Suprapubic skin (tissue), 4 donors: ENCODE results near the gene TBRG1.

Experiments used
- CTCF ChIP-seq, 2 donors: fragments of 200-600 bp in 1 of 2; fragments of 450-650 bp in 1 of 2; sonication (generic) in 1 of 2; IDR thresholded peaks; one replicate each; pipeline ENCODE4 v1.5.1; 2016 to 2019; ENCODE audit warnings: antibody characterized with exemption in 2 of 2, mild to moderate bottlenecking in 1 of 2, moderate library complexity in 1 of 2
- POLR2A ChIP-seq, 2 donors: fragments of 450-650 bp; IDR thresholded peaks; one replicate each; pipeline ENCODE4 v1.6.1; 2017; ENCODE audit warnings: antibody characterized with exemption in 2 of 2, mild to moderate bottlenecking in 2 of 2, moderate library complexity in 2 of 2
- POLR2AphosphoS5 ChIP-seq, 3 donors: sonication (generic); formaldehyde crosslinking; IDR thresholded peaks; one replicate each; pipeline ENCODE4 v1.6.1; 2017; ENCODE audit warnings: antibody characterized with exemption in 3 of 3

DNA sequence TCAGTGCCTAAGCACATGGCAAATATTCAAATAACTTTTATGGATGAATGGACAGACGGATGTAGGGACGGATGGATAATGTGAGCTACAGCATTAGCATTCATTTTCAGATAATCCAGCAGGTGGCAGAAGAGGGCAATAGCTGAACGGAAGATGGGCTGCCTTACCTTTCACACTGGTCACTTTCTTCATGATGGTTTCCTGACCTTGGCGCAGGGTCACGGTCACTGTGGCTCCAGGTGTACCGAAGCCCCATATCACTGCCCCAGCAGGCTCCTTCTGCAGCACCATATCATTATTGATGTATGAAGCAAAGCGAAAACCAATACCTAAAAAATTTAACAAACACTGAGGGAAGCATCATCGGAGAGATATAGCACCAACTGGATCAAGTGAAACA lies 46.5 kb downstream of the TBRG1 start:
- TF ChIP-seq CTCF (IDR thresholded peaks at IDR 0.05) (peak; percentile 61 to 75), POLR2A (IDR thresholded peaks at IDR 0.05) (no peak), POLR2AphosphoS5 (IDR thresholded peaks at IDR 0.05) (no peak)
